Measurements from ENCODE around the gene S1PR5.

DNA sequence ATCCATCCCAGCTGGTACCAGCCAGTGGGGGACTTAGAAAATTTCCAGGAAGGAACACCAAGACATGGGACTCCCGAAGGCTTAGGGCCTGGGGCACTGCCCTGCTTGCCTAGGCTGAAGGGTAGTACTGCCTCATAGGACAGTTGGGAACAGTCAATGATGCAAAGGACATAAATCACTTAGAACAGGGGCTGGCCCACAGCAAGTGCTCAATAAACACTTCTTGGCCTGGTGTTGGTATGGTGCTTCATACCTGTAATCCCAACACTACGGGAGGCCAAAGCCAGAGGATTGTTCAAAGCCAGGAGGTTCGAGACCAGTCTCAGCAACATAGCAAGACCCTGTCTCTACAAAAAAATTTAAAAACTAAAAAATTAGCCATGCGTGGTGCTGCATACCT, 19.9 kb downstream of the S1PR5 start:
- TF ChIP-seq, protein P1, sequence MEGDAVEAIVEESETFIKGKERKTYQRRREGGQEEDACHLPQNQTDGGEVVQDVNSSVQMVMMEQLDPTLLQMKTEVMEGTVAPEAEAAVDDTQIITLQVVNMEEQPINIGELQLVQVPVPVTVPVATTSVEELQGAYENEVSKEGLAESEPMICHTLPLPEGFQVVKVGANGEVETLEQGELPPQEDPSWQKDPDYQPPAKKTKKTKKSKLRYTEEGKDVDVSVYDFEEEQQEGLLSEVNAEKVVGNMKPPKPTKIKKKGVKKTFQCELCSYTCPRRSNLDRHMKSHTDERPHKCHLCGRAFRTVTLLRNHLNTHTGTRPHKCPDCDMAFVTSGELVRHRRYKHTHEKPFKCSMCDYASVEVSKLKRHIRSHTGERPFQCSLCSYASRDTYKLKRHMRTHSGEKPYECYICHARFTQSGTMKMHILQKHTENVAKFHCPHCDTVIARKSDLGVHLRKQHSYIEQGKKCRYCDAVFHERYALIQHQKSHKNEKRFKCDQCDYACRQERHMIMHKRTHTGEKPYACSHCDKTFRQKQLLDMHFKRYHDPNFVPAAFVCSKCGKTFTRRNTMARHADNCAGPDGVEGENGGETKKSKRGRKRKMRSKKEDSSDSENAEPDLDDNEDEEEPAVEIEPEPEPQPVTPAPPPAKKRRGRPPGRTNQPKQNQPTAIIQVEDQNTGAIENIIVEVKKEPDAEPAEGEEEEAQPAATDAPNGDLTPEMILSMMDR (IDR thresholded peaks at IDR 0.05): no peak
- no peak for TF ChIP-seq POLR2AphosphoS5 (IDR thresholded peaks at IDR 0.05)
- TF ChIP-seq POLR2A (IDR thresholded peaks at IDR 0.05; ENCODE audit: low read depth): no peak
- TF ChIP-seq EP300 (IDR thresholded peaks at IDR 0.05): no peak

All from esophagus muscularis mucosa (tissue), 4 donors.